AG10803 (cell line): ENCODE results near the gene GPR161.
"Not testable (repeated sequence)": the region's sequence is repeated elsewhere in the genome, so short reads cannot be mapped to it uniquely, and the experiment has no call there.

Experiments used
- DNase-seq: peaks from one replicate; pipeline ENCODE4 v3.0.0; 2010; ENCODE audit warnings: low read depth
- H3K4me3 ChIP-seq: 2 replicates; pipeline ENCODE4 v1.5.1; 2011; ENCODE audit warnings: mild to moderate bottlenecking, low read length, control low read depth
- CTCF ChIP-seq: conservative IDR thresholded peaks from 2 replicates; pipeline ENCODE4 v1.5.1; 2011; ENCODE audit warnings: mild to moderate bottlenecking, low read length, control low read depth, inconsistent platforms

GPR161 gene, protein sequence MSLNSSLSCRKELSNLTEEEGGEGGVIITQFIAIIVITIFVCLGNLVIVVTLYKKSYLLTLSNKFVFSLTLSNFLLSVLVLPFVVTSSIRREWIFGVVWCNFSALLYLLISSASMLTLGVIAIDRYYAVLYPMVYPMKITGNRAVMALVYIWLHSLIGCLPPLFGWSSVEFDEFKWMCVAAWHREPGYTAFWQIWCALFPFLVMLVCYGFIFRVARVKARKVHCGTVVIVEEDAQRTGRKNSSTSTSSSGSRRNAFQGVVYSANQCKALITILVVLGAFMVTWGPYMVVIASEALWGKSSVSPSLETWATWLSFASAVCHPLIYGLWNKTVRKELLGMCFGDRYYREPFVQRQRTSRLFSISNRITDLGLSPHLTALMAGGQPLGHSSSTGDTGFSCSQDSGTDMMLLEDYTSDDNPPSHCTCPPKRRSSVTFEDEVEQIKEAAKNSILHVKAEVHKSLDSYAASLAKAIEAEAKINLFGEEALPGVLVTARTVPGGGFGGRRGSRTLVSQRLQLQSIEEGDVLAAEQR

GRCh38 chr1:168136709-168137514 is at the start of gene GPR161:
GPR161 (minus strand) TSS chr1:168136930; CDS start chr1:168104850, 32,080 bp downstream.
- peak; percentile 34 for DNase-seq
- H3K4me3 ChIP-seq = peak within 1 kb of the TSS; percentile 82
- no peak for TF ChIP-seq CTCF

- H3K4me3 ChIP-seq, DNase-seq: not testable (repeated sequence)
Observed at GRCh38 chr1:168181063-168181720, 44.5 kb upstream of the GPR161 start.

- no peak for TF ChIP-seq CTCF
- peak overlapping the region; percentile 99 for H3K4me3 ChIP-seq
- no peak for DNase-seq
Observed at GRCh38 chr1:168180148-168180524, 43.4 kb upstream of the GPR161 start.

- peak; percentile 11 for DNase-seq
Observed at GRCh38 chr1:168179438-168180147, 42.9 kb upstream of the GPR161 start.

DNA sequence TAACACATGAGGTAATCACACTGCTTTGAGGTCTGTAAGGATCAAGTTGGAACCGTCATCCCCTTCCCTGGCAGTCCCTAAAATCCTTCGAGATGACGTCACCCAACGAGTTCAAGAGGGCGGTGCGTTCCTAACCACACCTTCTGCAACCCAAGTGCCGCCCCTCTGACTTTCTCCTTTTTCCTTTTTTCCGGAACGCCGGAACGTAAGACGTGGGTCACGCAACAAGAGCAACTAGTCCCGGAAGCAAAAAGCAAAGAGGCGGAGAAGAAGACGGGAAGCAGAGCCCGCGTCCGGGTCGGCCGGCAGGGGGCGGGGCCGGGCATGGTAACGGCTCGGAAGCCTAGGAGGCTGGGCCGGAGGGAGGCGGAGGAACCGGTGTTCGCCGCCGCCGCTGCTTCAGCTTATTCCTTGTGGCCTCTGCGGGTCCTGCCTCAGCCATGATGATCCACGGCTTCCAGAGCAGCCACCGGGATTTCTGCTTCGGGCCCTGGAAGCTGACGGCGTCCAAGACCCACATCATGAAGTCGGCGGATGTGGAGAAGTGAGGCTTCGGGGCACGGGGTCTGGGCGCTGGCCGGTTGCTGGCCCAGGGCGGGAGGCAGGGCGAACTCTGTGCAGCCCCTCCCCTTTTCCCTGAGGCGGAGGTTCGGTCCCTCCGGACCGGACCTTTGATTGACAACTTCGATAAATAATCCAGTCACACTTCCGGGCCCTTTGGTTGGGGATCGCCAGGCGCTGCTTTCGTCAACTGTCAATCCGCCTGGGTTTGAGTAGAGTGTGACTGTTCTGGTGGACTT is 42.1 kb upstream of the GPR161 start, which contains the start of gene TIPRL:
Gene TIPRL, plus strand, starts transcription at position 325 of the 800 bp plus-strand sequence. Its CDS starts 116 bp downstream, at position 441.
- peak; percentile 56 for TF ChIP-seq CTCF
- peak; percentile 99 for DNase-seq
- peak within 1 kb of the TSS; percentile 99 for H3K4me3 ChIP-seq

More at GRCh38 chr1:168179438-168180147, 42.9 kb upstream of the GPR161 start:
- H3K4me3 ChIP-seq = peak overlapping the region; percentile 99
- no peak for TF ChIP-seq CTCF

- no peak for TF ChIP-seq CTCF
- peak overlapping the region; percentile 50 for H3K4me3 ChIP-seq
- no peak for DNase-seq
Observed at GRCh38 chr1:168178227-168178637, 41.5 kb upstream of the GPR161 start.
